H1 (cell line): Measurements from ENCODE around the gene WAC. TPM values are rescaled to one million over a fixed set of nuclear protein-coding genes. Genes with fewer than 3 reads are reported as not detected.

ENCODE experiments used
- CTCF ChIA-PET: fragments of 300-600 bp; sonication (Branson Sonifier 250); formaldehyde crosslinking; loops from one replicate; lab custom pipeline; 2021; ENCODE audit not compliant: partially characterized antibody; lab: Charles Lee
- POLR2A ChIA-PET: fragments of 300-600 bp; sonication (Branson Sonifier 250); formaldehyde crosslinking; loops from one replicate; lab custom pipeline; 2021; ENCODE audit warnings: inconsistent platforms; ENCODE audit not compliant: partially characterized antibody; lab: Charles Lee
- DNase-seq, 2 experiments: peaks; one replicate each; pipeline versions ENCODE4 v3.0.0 to v3.0.0-alpha.2; 2010 to 2022; ENCODE audit warnings: low spot score in 2 of 2, low read depth in 1 of 2, mixed read lengths in 1 of 2
- FAIRE-seq: peaks from 2 replicates; lab custom pipeline; 2011; peaks lifted over from hg19 to GRCh38; lab: Jason Lieb, UNC
- H2AFZ ChIP-seq: 2 replicates; pipeline ENCODE4 v1.8.1; 2012; ENCODE audit warnings: low read length, inconsistent platforms
- H2AK5ac ChIP-seq: 2 replicates; pipeline ENCODE4 v1.6.1; 2013; ENCODE audit warnings: low read depth, low read length
- H2BK120ac ChIP-seq: replicated peaks from 2 replicates; pipeline ENCODE3; 2013; ENCODE audit warnings: low read depth, low read length, inconsistent platforms
- H2BK12ac ChIP-seq: 2 replicates; pipeline ENCODE4 v1.6.1; 2013; ENCODE audit warnings: low read depth, low read length
- H2BK15ac ChIP-seq: 2 replicates; pipeline ENCODE4 v1.6.1; 2013; ENCODE audit warnings: low read length
- H2BK20ac ChIP-seq: 2 replicates; pipeline ENCODE4 v1.6.1; 2013; ENCODE audit warnings: low read length
- H2BK5ac ChIP-seq: 2 replicates; pipeline ENCODE4 v1.6.1; 2013; ENCODE audit warnings: low read depth, low read length
- H3K14ac ChIP-seq: 2 replicates; pipeline ENCODE4 v1.6.1; 2013; ENCODE audit warnings: inconsistent platforms; ENCODE audit not compliant: insufficient read length
- H3K18ac ChIP-seq: 2 replicates; pipeline ENCODE4 v1.6.1; 2013; ENCODE audit warnings: low read length; ENCODE audit errors: extremely low read depth
- H3K23ac ChIP-seq: 2 replicates; pipeline ENCODE4 v1.6.1; 2013; ENCODE audit warnings: inconsistent platforms; ENCODE audit not compliant: insufficient read length
- H3K23me2 ChIP-seq: 2 replicates; pipeline ENCODE4 v1.6.1; 2013; ENCODE audit warnings: low read depth, low read length
- H3K27ac ChIP-seq: 2 replicates; pipeline ENCODE4 v1.6.1; 2011; ENCODE audit warnings: low read depth, low read length, inconsistent platforms
- H3K27me3 ChIP-seq, 4 experiments: replicated peaks in 1 of 4; 1 replicate in 1 of 4; 2 replicates in 3 of 4; pipeline versions ENCODE4 v1.6.1 to v1.8.1; 2011 to 2013; ENCODE audit warnings: low read length in 3 of 4, mild to moderate bottlenecking in 3 of 4, inconsistent platforms in 2 of 4, mixed read lengths in 2 of 4, moderate library complexity in 1 of 4; ENCODE audit not compliant: control insufficient read depth in 3 of 4, insufficient read depth in 3 of 4; ENCODE audit errors: extremely low read depth in 1 of 4
- H3K36me3 ChIP-seq, 4 experiments: 2 replicates each; pipeline versions ENCODE4 v1.6.1 to v1.8.1; 2011 to 2013; ENCODE audit warnings: mild to moderate bottlenecking in 4 of 4, low read length in 3 of 4, moderate library complexity in 2 of 4, control low read depth in 1 of 4, inconsistent platforms in 1 of 4; ENCODE audit not compliant: insufficient read depth in 4 of 4, control insufficient read depth in 2 of 4
- H3K4ac ChIP-seq: replicated peaks from 2 replicates; pipeline ENCODE3; 2013; ENCODE audit warnings: low read length, low read depth, mixed read lengths, inconsistent platforms; ENCODE audit not compliant: insufficient read length
- H3K4me1 ChIP-seq, 4 experiments: replicated peaks in 1 of 4; 1 replicate in 1 of 4; 2 replicates in 3 of 4; pipeline versions ENCODE4 v1.6.1 to v1.8.1; 2011 to 2013; ENCODE audit warnings: low read length in 3 of 4, inconsistent platforms in 2 of 4, mixed read lengths in 1 of 4; ENCODE audit not compliant: insufficient read depth in 4 of 4, control insufficient read depth in 3 of 4
- H3K4me2 ChIP-seq, 2 experiments: 2 replicates each; pipeline versions ENCODE4 v1.6.1 to v1.8.1; 2011 to 2013; ENCODE audit warnings: low read depth in 2 of 2, low read length in 2 of 2, control low read depth in 1 of 2, inconsistent platforms in 1 of 2, mild to moderate bottlenecking in 1 of 2; ENCODE audit not compliant: insufficient read depth in 1 of 2
- H3K4me3 ChIP-seq, 4 experiments: fragments of 200-600, 300-600 bp in 1 of 4; sonication (generic), shearing (Covaris generic), sonication (Bioruptor Twin) in 1 of 4; 2 replicates each; pipeline versions ENCODE4 v1.5.1 to v1.8.1; 2011 to 2016; ENCODE audit warnings: low read length in 4 of 4, low read depth in 3 of 4, control low read depth in 2 of 4, inconsistent platforms in 2 of 4, mild to moderate bottlenecking in 2 of 4, mixed read lengths in 1 of 4, moderate library complexity in 1 of 4; ENCODE audit not compliant: insufficient read depth in 2 of 4; ENCODE audit errors: extremely low read depth in 1 of 4
- H3K56ac ChIP-seq: replicated peaks from 2 replicates; pipeline ENCODE3; 2013; ENCODE audit warnings: low read depth, mild to moderate bottlenecking, mixed read lengths, low read length, inconsistent platforms; ENCODE audit not compliant: insufficient read length
- H3K79me1 ChIP-seq: 2 replicates; pipeline ENCODE4 v1.6.1; 2013; ENCODE audit warnings: low read depth, low read length, control low read depth
- H3K79me2 ChIP-seq, 2 experiments: 2 replicates each; pipeline versions ENCODE4 v1.6.1 to v1.8.1; 2012 to 2013; ENCODE audit warnings: low read length in 2 of 2, mild to moderate bottlenecking in 2 of 2, inconsistent platforms in 1 of 2; ENCODE audit not compliant: insufficient read depth in 2 of 2, control insufficient read depth in 1 of 2
- H3K9ac ChIP-seq, 4 experiments: replicated peaks in 1 of 4; 1 replicate in 1 of 4; 2 replicates in 3 of 4; pipeline versions ENCODE4 v1.6.1 to v1.8.1; 2011 to 2013; ENCODE audit warnings: low read depth in 3 of 4, low read length in 3 of 4, control low read depth in 2 of 4, mild to moderate bottlenecking in 2 of 4, moderate library complexity in 2 of 4, inconsistent platforms in 1 of 4; ENCODE audit errors: extremely low read depth in 1 of 4
- H3K9me3 ChIP-seq, 2 experiments: 2 replicates each; pipeline versions ENCODE4 v1.6.1 to v1.8.1; 2012 to 2013; ENCODE audit warnings: mild to moderate bottlenecking in 2 of 2, moderate library complexity in 2 of 2, control low read depth in 1 of 2, inconsistent platforms in 1 of 2, low read depth in 1 of 2, low read length in 1 of 2, mixed read lengths in 1 of 2; ENCODE audit not compliant: insufficient read depth in 2 of 2
- H4K20me1 ChIP-seq, 2 experiments: replicated peaks in 1 of 2; 2 replicates each; pipeline versions ENCODE3 to v1.8.1; 2011 to 2013; ENCODE audit warnings: inconsistent platforms in 2 of 2, low read length in 2 of 2, mild to moderate bottlenecking in 1 of 2; ENCODE audit not compliant: insufficient read depth in 2 of 2, control insufficient read depth in 1 of 2
- H4K5ac ChIP-seq: 2 replicates; pipeline ENCODE4 v1.6.1; 2013; ENCODE audit warnings: low read length, low read depth, mixed read lengths, inconsistent platforms; ENCODE audit not compliant: insufficient read length
- H4K8ac ChIP-seq: 2 replicates; pipeline ENCODE4 v1.8.0; 2013; ENCODE audit warnings: mild to moderate bottlenecking, moderate library complexity, low read length, inconsistent platforms; ENCODE audit not compliant: insufficient read depth; ENCODE audit errors: extremely low read depth
- H4K91ac ChIP-seq: replicated peaks from 2 replicates; pipeline ENCODE3; 2013; ENCODE audit warnings: low read length, mixed read lengths, inconsistent platforms; ENCODE audit not compliant: insufficient read length
- CBX5 ChIP-seq: fragments of 300-800, 300-1000 bp; sonication (generic); IDR thresholded peaks from 2 replicates; pipeline ENCODE4 v1.7.1; 2016; ENCODE audit warnings: antibody characterized with exemption, low read length, low read depth
- CHD2 ChIP-seq: IDR thresholded peaks from 2 replicates; pipeline ENCODE4 v1.6.1; 2012; ENCODE audit warnings: low read length, improper control_type of control experiment
- CREB1 ChIP-seq: IDR thresholded peaks from 2 replicates; pipeline ENCODE4 v1.6.1; 2012; ENCODE audit warnings: inconsistent platforms
- E2F6 ChIP-seq: IDR thresholded peaks from 2 replicates; pipeline ENCODE4 v1.6.1; 2012; ENCODE audit warnings: inconsistent platforms
- GTF2F1 ChIP-seq: IDR thresholded peaks from 2 replicates; pipeline ENCODE4 v1.6.1; 2012; ENCODE audit warnings: low read depth, low read length, improper control_type of control experiment, borderline replicate concordance
- NRF1 ChIP-seq: IDR thresholded peaks from 2 replicates; pipeline ENCODE4 v1.6.1; 2011; ENCODE audit warnings: mild to moderate bottlenecking, low read depth, low read length, improper control_type of control experiment
- RNF2 ChIP-seq: fragments of 200-900, 300-1000 bp; sonication (generic); IDR thresholded peaks from 2 replicates; pipeline ENCODE4 v1.7.1; 2016; ENCODE audit warnings: borderline replicate concordance, low read depth, mild to moderate bottlenecking, antibody characterized with exemption, low read length; ENCODE audit not compliant: poor library complexity, severe bottlenecking; ENCODE audit errors: missing control alignments
- RXRA ChIP-seq: IDR thresholded peaks from 2 replicates; pipeline ENCODE4 v1.6.1; 2011; ENCODE audit warnings: low read depth, mild to moderate bottlenecking, low read length, moderate library complexity; ENCODE audit not compliant: insufficient read depth
- SAP30 ChIP-seq: fragments of 300-600 bp; sonication (generic); IDR thresholded peaks from 2 replicates; pipeline ENCODE4 v1.7.1; 2012; ENCODE audit warnings: low read length, moderate library complexity, mild to moderate bottlenecking, inconsistent platforms; ENCODE audit not compliant: insufficient read depth, insufficient replicate concordance
- TBP ChIP-seq: IDR thresholded peaks from 2 replicates; pipeline ENCODE4 v1.6.1; 2011; ENCODE audit warnings: low read depth, low read length, improper control_type of control experiment
- YY1 ChIP-seq: IDR thresholded peaks from 2 replicates; pipeline ENCODE4 v1.6.1; 2011; ENCODE audit warnings: low read depth, mild to moderate bottlenecking, low read length
- WGBS, 2 experiments: shearing (Covaris generic) in 1 of 2; methylation state at CpG; one replicate each; pipeline versions ENCODE4 v1.1.6 to v1.1.7; 2013 to 2015; ENCODE audit warnings: low lambda C conversion rate in 2 of 2, mixed read lengths in 2 of 2, inconsistent platforms in 1 of 2, low coverage in 1 of 2, missing lambda C conversion rate in 1 of 2; ENCODE audit not compliant: insufficient replicate concordance in 2 of 2, insufficient coverage in 1 of 2, insufficient read length in 1 of 2; ENCODE audit errors: extremely low coverage in 1 of 2, missing lambda C conversion rate in 1 of 2; 5-methylcytosine and 5-hydroxymethylcytosine counted together
- polyA plus RNA-seq, 7 experiments: library from polyadenylated mRNA; depleted of rRNA in 3 of 7; stranded (reverse) in 5 of 7; unstranded in 2 of 7; fragments of >200 nt in 5 of 7; fragments of 200-250 nt in 2 of 7; gene quantifications; 1 replicate in 5 of 7; 2 replicates in 1 of 7; 4 replicates in 1 of 7; pipeline versions ENCODE4 v1.2.1 to v1.2.3, GENCODE V29; 2011 to 2013; ENCODE audit warnings: missing spikeins in 2 of 7, mixed read lengths in 2 of 7
- total RNA-seq: library from RNA; stranded (reverse); fragmentation: NEBNext Ultra II Directional; extraction: Animal tissue kit (Norgen Biotek cat#: 25700); gene quantifications from 2 replicates; pipeline ENCODE4 v1.2.1, GENCODE V29; 2021
- TF ChIP-seq, protein P1 (sequence below): IDR thresholded peaks from 2 replicates; pipeline ENCODE4 v1.6.1; 2011; ENCODE audit warnings: low read length, improper control_type of control experiment

WAC gene
- total and polyA plus RNA-seq, 2 of the 8 experiments (the other 6 are each of a cell fraction or from before 2014, with no cell fraction given) = 72.9 to 128 TPM

DNA sequence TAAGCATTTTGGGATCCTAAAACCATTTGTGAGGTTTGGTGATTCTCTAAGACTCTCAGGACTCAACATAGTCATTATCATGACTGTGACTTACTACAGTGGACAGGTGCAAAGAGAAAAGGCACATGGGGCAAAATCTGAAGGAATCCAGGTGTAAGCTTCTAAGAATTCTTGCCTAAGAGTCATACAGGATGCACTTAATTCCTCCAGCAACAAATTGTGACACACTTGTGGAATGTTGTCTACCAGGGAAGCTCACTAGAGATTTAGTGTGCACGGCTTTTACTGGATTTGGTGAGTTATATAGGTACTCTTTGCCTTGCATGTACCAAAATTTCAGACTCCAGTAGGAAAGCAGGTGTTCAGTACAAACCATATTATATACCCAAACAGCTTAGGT, 47.9 kb downstream of the WAC start:
- peak; percentile 28 for FAIRE-seq
- H2BK5ac ChIP-seq = no peak overlapping the region
- H3K79me2 ChIP-seq = peaks cover 9 to 99% of the 10 kb centered on the region in 2 experiments; a peak in 3 of 4 replicates
- H4K91ac ChIP-seq = no peak overlapping the region
- no peak overlapping the region for H3K18ac ChIP-seq
- H2BK15ac ChIP-seq = no peak overlapping the region
- H3K27ac ChIP-seq = no peak overlapping the region
- WGBS, 2 experiments = 100% methylated on average over 1 of the region's 1 CpG; no CpG with 5 or more reads in 1 of the 2 experiments
- H4K5ac ChIP-seq = no peak overlapping the region
- ChIA-PET POLR2A (interaction anchor here (0.6 to 1.9 kb wide), 4 partner anchors 14 to 46 kb away, joined by 3 to 5 read pairs (median 4); no protein-coding TSS in a partner anchor), CTCF (interaction anchor here (1.4 kb wide), 1 partner anchor 9 kb away, joined by 3 read pairs; no protein-coding TSS in a partner anchor)
- no peak overlapping the region for H3K4ac ChIP-seq
- no peaks in the 10 kb centered on the region for H3K23me2 ChIP-seq
- no peak overlapping the region for H3K4me2 ChIP-seq
- no peak overlapping the region for H2AK5ac ChIP-seq
- DNase-seq = no peak
- H3K36me3 ChIP-seq = peaks cover 3 to 23% (median 13%) of the 10 kb centered on the region in 4 experiments; a peak in 7 of 8 replicates
- H4K20me1 ChIP-seq = peaks cover 20 to 38% of the 10 kb centered on the region in 2 experiments
- peaks cover 3% of the 10 kb centered on the region; the same call in 1 of the 2 replicates for H3K79me1 ChIP-seq
- H3K23ac ChIP-seq = no peak overlapping the region
- no peak overlapping the region for H2BK20ac ChIP-seq
- H3K14ac ChIP-seq = no peak overlapping the region
- H2BK12ac ChIP-seq = no peak overlapping the region
- no peak overlapping the region for H3K4me3 ChIP-seq
- H3K4me1 ChIP-seq = peaks cover 0 to 5% (median 0%) of the 10 kb centered on the region in 4 experiments; a peak in 3 of 7 replicates
- no peaks in the 10 kb centered on the region for H3K9me3 ChIP-seq
- no peak overlapping the region for H3K9ac ChIP-seq
- no peak overlapping the region for H2BK120ac ChIP-seq
- H3K56ac ChIP-seq = no peak overlapping the region
- H4K8ac ChIP-seq = no peak overlapping the region
- H3K27me3 ChIP-seq = no peaks in the 10 kb centered on the region
- no peak overlapping the region for H2AFZ ChIP-seq
- TF ChIP-seq RNF2 (no peak), RXRA (no peak), CBX5 (no peak), GTF2F1 (no peak), CHD2 (no peak), TBP (no peak), SAP30 (no peak), NRF1 (no peak), E2F6 (no peak), YY1 (no peak), CREB1 (no peak)
- TF ChIP-seq, protein P1, sequence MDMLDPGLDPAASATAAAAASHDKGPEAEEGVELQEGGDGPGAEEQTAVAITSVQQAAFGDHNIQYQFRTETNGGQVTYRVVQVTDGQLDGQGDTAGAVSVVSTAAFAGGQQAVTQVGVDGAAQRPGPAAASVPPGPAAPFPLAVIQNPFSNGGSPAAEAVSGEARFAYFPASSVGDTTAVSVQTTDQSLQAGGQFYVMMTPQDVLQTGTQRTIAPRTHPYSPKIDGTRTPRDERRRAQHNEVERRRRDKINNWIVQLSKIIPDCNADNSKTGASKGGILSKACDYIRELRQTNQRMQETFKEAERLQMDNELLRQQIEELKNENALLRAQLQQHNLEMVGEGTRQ = no peak
